ENCODE results near the gene FOXP4.

FOXP4 gene

GRCh38 chr6:41649596-41649995, 103.4 kb downstream of the FOXP4 start:
- no peak for FAIRE-seq

- FAIRE-seq, result no peak
These were observed 103.9 kb downstream of the FOXP4 start for GRCh38 chr6:41650120-41650519.

- no peak for FAIRE-seq
These were observed 105.2 kb downstream of the FOXP4 start for GRCh38 chr6:41651246-41651961.

Measured in colon (tissue), 2 donors.